ENCODE measurements around the gene CDK18.

- no peak for TF ChIP-seq CTCF (IDR thresholded peaks at IDR 0.05; ENCODE audit: insufficient read depth, low read length)
- no peak for TF ChIP-seq POLR2AphosphoS5 (IDR thresholded peaks at IDR 0.05; ENCODE audit: low read depth)
- no peak for TF ChIP-seq REST (IDR thresholded peaks at IDR 0.05; ENCODE audit: insufficient replicate concordance, low read depth)
- no peak for TF ChIP-seq GABPA (IDR thresholded peaks at IDR 0.05; ENCODE audit: low read depth)
- TF ChIP-seq SPI1 (IDR thresholded peaks at IDR 0.05; ENCODE audit: borderline replicate concordance, low read depth): no peak
Observed at GRCh38 chr1:205476648-205477047, 27.8 kb upstream of the CDK18 start.
